ENCODE results near the gene NLE1.
"Not testable (repeated sequence)": the region's sequence is repeated elsewhere in the genome, so short reads cannot be mapped to it uniquely, and the experiment has no call there.

NLE1 gene

DNA sequence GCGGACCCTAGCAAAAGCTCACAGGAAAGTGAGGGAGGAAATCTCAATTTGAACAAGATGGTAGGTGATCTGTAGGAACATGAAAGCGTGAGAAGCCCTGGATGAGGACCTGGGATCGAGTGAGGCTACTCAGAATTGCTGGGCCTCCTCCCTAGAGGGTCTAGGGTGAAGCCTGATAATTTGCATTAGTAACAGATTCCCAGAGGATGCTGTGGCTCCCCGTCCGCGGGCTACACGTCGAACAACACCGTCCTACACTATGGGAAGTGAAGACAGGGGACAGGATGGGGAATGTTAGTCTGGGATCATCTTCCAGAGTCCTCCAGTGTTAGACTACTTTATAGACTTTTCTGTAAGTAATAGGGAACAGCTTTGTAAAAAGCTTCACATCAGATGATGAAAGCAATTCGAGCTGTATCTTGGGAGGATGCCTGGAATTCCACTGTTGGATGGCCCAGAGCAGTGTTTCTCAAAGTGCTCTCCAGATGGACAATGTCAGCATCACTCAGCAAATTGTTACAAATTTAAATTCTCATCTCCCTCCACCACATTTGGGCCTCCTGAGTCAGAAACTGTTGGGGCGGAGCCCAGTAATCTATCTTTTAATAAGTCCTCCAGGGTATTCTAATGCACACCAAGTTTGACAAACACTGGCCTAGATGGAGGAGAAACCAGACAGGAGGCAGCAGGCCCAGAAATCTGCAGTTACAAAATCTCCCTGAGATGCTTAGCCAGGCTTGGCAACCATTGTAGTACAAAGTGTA, 14.2 kb downstream of the NLE1 start:
- no peak for DNase-seq

DNA sequence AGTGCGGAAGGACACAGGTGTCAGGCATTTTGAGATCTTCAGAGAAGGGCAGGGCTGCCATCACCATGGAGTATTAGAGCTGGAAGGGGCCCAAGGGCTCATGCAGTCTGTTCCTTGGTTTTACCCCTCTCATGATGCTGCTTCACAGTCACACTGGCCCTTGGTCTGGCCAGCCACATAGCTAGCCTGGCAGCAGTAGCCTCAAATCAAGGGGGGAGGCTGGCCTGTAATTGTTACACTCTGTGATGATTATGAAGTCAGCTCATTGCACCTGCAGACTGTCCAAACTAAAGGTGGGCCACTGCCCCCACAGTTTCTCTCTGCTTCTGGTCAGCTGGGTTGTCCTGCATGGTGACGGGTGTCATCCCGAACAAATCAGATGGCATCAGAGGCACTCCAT, 20.8 kb downstream of the NLE1 start, which contains the start of gene FNDC8:
Gene FNDC8, plus strand, starts transcription at position 301 of the 400 bp plus-strand sequence. Its CDS starts 79 bp downstream, at position 380.
- DNase-seq, result no peak

DNA sequence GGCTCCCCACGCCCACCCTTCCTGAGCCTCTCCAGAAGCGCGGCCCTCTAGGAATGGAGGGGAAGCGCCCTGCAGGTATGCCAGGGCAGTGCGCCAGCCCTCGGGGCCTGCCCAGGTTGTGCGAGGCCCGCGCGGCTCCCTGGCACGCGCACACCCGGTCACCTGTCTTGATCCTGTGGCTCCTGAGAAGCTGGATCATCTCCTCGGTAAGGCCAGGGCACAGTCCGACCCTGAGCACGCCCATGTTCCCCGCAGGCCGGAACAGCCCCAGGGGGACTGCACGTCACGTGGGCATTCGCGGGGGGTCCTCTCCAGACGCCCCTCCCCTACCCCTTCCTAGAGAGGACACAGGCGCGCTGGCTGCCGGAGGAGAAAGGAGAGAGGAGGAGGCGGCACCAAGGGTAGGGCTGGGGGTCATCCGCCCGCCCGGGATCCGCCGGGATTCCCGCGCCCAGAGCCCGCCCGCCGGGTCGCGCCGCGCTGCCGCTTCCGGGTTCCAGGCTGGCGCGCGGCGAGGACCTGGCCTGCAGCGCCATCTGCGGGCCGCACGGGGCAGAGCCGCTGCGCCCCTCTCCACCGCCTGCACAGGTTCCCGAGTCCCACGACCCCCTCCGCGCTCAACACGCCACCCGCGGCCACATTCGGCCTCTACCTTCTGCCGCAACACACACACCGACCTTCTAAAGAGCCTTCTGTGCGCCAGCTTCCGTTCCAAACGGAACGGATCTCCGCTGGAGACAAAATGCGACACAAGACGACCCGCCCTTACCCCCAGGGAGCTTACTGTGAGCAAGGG, 22.5 kb downstream of the NLE1 start, which contains the start of gene RAD51D:
Gene RAD51D, minus strand, starts transcription at position 491 of the 796 bp plus-strand sequence. Its CDS starts 247 bp downstream, at position 244.
- peak; percentile 73 to 81 for DNase-seq

DNA sequence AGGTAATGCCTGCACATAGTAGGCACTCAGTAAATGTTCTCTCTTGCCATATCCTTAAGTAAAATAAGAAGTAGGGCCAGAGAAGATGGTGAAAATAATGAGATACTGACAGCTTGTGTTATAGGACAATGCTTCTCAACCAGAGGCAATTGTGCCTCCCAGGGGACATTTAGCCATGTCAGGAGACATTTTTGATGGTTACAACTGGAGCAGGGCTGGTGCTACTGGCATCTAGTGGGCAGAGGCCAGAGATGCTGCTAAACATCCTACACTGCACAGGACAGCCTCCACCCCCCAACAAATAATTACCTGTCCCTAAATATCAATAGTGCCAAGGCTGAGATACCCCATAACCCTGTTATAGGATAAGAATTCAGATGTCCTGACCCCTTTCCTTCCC, 24.1 kb downstream of the NLE1 start:
- DNase-seq, result peak in 1 of 2 experiments; percentile 24

DNA sequence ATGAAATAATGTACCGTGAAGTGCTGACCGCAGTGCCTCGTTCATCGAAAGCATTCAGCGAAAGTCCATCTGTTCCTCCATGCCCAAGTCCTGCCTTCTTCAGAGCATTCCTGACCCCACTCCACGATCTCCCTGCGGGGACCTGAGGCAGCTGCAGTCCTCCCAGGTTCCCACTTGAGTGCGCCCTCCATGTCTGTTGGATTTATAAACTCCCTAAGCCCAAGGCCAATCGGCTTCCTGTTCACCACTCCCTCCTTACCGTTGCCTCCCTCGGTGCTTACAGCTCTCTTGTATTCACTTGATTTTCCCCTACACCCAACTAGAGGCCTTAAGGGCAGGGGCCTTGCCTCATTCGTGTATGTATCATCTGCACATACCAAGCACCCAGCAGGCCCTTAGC, 25.3 kb downstream of the NLE1 start:
- no peak for DNase-seq

DNA sequence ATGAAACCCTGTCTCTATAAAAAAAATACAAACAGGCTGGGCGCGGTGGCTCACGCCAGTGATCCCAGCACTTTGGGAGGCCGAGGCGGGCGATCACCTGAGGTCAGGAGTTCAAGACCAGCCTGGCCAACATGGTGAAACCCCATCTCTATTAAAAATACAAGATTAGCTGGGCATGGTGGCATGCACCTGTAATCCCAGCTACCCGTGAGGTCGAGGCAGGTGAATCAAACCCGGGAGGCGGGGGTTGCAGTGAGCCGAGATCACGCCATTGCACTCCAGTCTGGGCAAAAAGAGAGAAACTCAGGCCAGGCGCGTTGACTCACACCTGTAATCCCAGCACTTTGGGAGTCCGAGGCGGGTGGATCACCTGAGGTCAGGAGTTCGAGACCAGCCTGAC, 31.3 kb downstream of the NLE1 start:
- DNase-seq, result not testable (repeated sequence)

DNA sequence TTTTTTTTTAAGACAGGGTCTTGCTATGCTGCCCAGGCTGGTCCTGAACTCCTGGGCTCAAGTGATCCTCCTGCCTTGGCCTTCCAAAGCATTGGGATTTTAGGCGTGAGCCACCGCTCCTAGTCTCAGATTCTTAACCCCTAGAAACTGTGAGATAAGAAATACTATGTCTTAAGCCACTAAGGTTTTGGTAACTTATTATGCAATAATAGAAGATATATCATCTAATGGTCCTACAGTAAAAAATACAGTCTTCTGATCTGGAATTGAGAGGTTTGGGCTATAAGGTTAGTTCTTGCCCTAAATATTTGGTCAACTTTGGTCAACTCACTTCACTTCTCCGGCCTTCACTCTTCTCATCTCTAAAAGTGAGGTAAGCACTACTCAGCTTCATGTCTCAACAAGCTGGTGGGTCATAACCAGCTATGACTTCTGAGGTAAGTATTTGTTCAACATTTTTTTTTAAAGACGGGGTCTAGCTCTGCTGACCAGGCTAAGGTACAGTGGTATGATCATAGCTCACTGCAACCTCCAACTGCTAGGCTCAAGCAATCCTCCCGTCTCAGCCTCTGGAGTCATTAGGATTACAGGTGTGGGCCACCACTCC, 37.2 kb downstream of the NLE1 start:
- DNase-seq, result no peak

DNA sequence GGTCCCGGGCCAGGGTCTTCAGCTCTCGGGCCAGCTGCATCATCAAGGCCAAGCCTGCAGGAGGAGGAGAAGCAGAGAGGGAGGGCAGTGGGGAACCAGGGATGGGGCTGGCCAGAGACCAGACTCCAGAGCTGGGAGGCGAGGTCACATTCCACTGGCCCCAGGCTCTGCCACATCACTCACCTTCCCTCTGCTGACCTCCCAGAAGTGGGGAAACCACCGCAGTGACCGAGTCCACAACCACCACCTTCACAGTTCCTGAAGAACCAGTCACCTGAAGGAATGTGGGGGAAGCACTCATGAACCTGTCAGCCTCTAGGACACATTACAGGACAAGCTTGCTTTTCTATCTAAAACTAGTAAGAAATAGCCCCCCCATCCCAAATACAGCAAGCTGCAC, 38.8 kb downstream of the NLE1 start:
- no peak for DNase-seq

DNA sequence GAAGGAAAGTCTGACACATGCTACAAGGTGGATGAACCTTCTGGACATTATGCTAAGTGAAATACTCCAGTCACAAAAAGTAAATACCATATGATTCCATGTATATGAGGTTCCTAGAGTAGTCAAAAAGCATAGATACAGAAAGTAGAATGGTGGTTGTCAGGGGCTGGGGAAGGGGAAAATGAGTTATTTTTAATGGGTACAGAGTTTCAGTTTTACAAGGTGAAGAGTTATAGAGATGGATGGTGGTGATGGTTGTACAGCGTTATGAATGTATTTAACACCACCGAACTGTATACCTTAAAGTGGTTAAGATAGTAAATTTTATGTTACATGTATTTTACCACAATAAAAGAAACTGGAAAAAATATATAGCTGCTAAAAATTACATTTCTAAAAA, 40.4 kb downstream of the NLE1 start:
- no peak for DNase-seq

DNA sequence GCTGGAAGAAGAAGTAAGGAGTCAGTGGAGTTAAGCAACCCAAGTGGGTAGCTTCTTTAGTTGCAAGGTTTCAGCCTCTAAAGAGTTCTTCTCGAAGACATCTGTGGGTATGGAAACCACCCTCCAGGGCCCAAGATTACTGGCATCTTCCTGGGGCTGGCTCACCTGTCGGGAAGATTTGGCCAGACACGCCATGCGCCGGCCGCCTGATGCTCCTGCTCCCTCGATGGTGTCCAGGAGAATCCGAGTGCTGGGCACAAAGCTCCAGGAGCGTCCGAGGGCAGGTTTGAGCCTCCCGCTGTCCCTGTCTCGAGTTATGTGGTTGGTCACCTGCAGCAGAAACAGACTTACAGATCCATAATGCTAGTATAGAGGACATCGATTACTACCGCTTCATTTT, 41.1 kb downstream of the NLE1 start:
- no peak for DNase-seq

DNA sequence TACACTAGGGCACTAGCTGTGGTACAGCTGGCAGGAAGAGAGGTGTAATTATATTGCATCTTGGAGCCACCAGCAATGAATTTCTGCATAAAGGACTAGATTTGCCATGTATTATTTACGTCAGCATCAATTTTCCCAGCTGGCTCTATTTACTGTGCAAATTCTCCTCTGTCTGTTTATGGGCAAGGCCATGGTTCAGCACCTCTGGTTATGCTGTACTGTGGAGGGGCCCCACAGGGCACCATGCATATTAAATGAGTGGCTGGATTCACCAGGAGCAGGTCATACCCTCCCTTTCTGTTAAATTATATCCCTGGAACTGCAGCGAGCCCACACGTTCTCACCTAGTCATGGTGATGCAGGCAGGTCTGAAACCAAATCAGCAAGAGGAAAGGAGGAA, 42.2 kb downstream of the NLE1 start:
- DNase-seq, result no peak

DNA sequence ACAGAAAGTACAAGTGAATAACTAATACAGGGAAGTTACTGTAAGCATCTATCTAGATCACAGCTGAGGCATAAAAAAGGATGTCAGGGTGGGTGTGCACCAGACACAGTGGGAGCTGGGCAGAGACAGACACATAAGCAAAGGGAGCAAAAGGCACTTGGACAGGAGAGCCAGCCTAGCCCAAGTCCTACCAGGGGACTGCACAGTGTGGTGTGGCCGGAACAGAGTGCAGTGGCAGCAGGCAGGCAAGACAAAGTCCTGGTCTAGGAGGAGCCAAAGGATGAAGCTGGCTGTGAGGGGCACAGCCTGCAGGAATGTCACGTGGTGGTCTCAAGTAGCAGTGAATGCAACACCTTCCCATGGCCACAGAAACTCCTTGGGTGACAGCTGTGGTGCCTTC, 44.3 kb downstream of the NLE1 start:
- DNase-seq, result no peak

DNA sequence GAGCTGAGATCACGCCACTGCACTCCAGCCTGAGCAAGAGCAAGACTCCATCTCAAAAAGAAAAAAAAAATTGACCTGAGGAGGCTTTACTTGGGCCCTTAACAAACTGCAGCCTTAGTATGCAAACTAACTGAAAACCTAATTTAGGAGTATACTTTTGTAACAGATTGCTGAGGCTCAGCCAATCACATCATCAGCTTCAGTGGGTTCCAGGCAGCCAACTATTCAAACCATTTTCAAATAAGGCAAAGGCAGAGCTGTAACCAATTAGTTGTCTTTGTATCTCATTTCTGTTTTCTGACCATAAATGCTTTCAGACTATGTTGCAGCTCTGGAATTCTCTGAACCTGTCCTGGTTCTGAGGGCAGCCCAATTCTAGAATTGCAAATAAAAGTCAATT, 46.4 kb downstream of the NLE1 start:
- no peak for DNase-seq

DNA sequence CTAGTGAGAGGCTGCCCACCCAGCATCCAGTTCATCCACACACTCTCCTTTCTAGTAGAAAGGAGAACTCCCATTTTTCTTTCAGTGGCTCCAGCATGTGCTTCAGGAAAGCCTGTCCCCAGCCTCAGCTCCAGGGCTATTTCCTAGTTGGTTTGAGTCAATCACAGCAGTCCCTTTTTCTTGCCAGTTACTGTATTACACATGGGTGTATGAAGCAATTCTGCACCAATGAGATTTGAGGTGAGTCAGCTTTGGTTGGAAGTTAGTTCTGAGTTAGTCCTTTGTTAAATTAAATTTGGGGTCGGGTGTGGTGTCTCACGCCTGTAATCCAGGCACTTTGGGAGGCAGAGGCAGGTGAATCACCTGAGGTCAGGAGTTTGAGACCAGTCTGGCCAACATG, 47.2 kb downstream of the NLE1 start:
- DNase-seq, result no peak

DNA sequence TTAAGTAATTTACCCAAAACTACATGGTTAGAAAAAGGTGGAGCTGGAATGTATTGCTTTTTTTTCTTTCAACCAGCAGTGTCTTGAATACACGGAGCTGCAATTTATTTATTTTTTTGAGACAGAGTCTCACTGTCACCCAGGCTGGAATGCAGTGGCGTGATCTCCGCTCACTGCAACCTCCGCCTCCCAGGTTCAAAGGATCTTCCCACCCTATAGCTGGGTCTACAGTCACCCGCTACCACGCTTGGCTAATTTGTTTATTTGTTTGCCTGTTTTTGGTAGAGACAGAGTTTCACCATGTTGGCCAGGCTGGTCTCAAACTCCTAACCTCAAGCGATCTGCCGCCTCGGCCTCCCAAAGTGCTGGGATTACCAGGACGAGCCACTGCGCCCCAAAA, 51.4 kb downstream of the NLE1 start:
- DNase-seq, result not testable (repeated sequence)

DNA sequence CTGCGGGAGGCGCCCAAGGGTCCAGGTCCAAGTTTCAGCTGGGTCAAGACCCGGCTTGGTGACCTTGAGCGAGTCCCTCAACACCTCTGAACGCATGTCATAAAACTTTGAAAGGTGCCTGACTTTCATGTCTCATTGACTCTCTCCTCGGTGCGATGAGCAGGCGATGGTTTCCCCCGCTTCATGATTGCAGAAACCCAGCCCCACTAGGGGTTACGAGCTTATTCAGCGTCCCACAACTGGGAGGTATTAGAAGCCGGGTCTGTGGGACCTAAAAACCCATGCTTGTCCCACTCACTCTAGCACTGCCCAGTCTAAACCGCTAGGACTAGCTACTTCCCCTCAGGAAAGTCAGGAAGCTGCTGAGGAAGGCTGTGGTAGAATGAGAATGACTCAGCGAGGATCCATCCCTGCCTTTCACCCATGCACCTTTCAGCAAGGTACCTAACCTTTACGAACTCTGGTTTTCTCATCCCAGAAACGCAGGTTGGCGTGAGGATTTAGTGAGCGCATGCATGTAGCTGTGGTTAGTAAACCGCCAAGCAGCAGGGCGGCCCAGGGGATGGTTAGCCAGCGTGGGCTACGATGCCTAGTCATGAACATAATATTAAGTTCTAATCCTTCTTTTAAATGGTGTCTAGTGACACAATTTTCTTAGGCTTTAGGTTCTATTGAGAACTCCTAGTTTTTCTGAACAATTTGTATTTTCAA, 52.4 kb downstream of the NLE1 start:
- peak; percentile 36 to 67 for DNase-seq

DNA sequence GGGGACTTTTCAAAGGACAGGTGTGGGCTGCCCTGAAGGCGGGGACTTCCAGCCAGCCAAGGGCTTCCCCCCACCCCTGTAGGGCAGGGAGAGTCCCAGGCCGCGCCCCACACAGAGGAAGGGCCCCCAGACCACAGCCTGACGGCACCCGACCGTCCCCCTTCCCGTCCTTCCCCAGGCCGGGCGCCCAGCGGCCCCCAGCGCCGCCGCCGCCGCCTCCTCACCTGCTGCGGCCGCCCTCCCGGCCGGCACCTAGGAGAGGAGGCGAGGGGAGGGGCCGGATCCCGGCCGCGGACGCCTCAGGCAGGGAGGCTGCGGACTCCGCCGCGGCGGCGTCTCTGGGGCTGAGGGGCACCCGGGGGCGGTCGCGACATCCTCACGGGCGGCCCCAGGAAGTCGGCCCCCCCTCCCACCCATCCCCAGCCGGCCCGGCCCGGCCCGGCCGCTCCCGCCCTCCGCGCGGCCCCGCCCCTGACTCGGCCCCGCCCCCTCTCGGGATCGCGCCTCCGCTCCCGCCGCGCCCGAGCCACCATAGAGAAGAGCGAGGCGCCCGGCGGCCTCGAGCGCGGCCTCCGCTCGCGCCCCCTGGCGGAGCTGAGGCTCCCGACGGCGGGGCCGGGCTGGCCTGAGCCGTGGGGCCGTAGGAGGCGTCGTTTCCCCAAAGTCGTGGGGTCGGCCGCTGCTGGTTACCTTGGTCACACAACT, 53.1 kb downstream of the NLE1 start:
- peak; percentile 85 to 92 for DNase-seq

DNA sequence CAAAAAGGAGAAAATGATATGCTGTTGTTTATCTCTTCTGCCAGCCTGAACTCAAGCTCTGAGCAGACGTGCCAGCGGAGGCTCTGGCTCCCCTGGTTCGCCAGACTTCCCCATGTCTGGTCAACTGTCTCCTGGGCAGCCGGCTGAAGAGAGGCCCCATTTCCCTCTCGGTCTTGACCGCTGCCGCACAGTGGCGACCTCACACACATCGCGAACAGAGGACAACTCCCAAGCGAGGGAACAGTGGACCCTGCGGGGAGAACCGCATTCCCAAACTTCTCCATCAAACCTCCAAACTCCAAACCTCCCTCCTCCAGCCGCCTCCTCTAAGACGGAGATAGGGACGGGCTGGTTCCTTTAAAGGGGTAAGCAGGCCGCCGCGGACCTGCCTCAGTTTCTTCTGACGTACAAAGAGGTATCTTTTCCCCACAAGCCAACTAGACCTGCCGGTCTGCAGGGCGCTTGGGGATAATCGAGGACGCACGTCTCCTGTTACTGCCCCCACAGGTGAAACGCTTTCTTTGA, 53.7 kb downstream of the NLE1 start:
- DNase-seq, result peak in 1 of 2 experiments; percentile 2

DNA sequence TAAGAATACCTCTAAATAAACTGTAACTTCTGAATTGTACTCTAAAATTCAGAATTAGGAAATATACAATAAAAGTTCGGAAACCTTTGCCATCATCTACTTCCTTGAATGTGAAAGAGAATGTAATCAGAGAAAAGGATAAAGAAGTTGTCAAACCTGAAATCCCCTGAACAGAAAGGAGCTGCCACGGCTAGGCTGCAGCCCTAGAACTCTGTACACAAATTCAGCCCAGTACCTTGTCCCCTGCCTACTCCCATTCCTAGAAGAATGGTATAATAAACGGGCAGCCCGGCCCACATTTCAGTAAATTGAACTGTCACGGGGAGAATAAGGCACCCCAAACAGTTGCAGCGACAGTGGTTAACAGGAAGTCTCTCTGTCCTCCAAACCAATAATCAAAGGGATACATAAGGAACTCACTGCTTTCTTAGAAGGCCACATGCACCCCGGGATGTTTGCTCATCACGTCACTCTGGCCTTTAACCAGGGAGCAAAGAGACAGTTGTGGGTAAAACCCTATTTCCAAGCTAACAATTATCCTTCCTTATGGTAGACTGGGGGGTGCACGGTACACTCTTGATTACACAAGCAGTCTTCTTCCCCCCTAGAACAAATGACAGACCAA, 54.3 kb downstream of the NLE1 start:
- peak; percentile 7 to 21 for DNase-seq

DNA sequence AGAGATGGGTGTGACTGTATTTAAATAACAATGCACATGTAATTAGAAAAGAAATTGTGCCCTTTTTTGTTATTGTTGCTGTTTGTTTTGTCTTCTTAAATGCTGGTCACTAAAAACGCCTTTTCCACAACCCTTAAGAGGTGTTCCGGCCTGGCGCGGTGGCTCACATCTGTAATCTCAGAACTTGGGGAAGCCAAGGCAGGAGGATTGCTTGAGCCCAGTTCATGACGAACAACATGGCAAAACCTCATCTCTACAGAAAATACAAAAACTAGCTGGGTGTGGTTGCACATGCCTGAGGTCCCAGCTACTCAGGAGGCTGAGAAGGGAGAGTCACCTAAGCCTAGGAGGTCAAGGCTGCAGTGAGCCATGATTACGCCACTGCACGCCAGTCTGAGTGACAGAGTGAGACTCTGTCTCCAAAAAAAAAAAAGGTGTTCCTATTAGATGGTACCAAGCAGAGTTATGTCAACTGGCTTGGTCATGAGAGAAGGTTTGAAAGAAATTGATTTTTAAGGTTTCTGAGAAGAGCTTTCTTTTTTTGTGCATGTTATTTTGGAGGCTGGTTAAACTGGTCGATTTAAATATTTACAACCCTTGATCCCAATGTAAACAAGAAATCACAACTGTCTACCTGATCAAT, 55.1 kb downstream of the NLE1 start:
- no peak for DNase-seq

DNA sequence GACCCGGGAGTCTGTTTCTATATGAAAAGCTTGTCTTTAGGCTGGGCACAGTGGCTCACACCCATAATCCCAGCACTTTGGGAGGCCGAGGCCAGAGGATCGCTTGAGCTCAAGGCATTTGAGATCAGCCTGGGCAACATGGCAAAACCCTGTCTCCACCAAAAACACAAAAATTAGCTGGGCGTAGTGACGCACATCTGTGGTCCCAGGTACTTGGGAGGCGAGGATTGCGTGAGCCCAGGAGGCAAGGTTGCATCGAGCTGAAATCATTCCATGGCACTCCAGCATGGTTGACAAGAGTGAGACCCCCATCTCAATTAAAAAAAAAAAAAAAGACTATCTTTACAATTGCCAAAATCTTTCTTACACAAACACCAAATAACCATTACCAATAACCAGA, 55.9 kb downstream of the NLE1 start:
- no peak for DNase-seq

All from stimulated activated CD4-positive, alpha-beta T cell treated with anti-CD3 and anti-CD28 coated beads, Interleukin-4, amount 100 ng/mL, for 4 hours (primary cell).